HepG2 (cell line): Measurements from ENCODE around the gene AK6.

ENCODE experiments used
- CEBPB ChIP-seq: IDR thresholded peaks from 2 replicates; pipeline ENCODE4 v1.6.1; 2011; ENCODE audit warnings: low read depth, low read length, improper control_type of control experiment, borderline replicate concordance
- CTCF ChIP-seq: sonication (generic); formaldehyde crosslinking; IDR thresholded peaks from 2 replicates; pipeline ENCODE4 v1.5.0; 2020; ENCODE audit warnings: mild to moderate bottlenecking, missing genetic modification reagents, moderate library complexity
- EP300 ChIP-seq, 3 experiments: sonication (generic) in 1 of 3; formaldehyde crosslinking in 1 of 3; IDR thresholded peaks; 2 replicates each; pipeline versions ENCODE4 v1.5.1 to v1.6.1; 2011 to 2020; ENCODE audit warnings: low read depth in 2 of 3, low read length in 2 of 3, borderline replicate concordance in 1 of 3, improper control_type of control experiment in 1 of 3, mild to moderate bottlenecking in 1 of 3, missing genetic modification reagents in 1 of 3, moderate library complexity in 1 of 3
- HDAC6 ChIP-seq: fragments of 200-600 bp; sonication (generic); IDR thresholded peaks from 2 replicates; pipeline ENCODE4 v1.7.0; 2017; ENCODE audit warnings: mild to moderate bottlenecking, antibody characterized with exemption, low read length, low read depth
- JUNB ChIP-seq: sonication (generic); formaldehyde crosslinking; IDR thresholded peaks from 2 replicates; pipeline ENCODE4 v1.8.0; 2022; ENCODE audit warnings: missing genetic modification reagents, mild to moderate bottlenecking, borderline replicate concordance
- THAP7 ChIP-seq: sonication (generic); formaldehyde crosslinking; IDR thresholded peaks from 2 replicates; pipeline ENCODE4 v1.8.1; 2023; ENCODE audit warnings: mild to moderate bottlenecking, missing genetic modification reagents
- ZBTB7A ChIP-seq: sonication (generic); formaldehyde crosslinking; IDR thresholded peaks from 2 replicates; pipeline ENCODE4 v1.8.0; 2022; ENCODE audit warnings: mild to moderate bottlenecking, missing genetic modification reagents
- ZNF343 ChIP-seq: sonication (generic); formaldehyde crosslinking; IDR thresholded peaks from 2 replicates; pipeline ENCODE4 v1.4.0; 2020; ENCODE audit warnings: mild to moderate bottlenecking, missing genetic modification reagents
- TF ChIP-seq, protein P1 (sequence below): sonication (generic); formaldehyde crosslinking; IDR thresholded peaks from 2 replicates; pipeline ENCODE4 v1.5.0; 2020; ENCODE audit warnings: missing genetic modification reagents

DNA sequence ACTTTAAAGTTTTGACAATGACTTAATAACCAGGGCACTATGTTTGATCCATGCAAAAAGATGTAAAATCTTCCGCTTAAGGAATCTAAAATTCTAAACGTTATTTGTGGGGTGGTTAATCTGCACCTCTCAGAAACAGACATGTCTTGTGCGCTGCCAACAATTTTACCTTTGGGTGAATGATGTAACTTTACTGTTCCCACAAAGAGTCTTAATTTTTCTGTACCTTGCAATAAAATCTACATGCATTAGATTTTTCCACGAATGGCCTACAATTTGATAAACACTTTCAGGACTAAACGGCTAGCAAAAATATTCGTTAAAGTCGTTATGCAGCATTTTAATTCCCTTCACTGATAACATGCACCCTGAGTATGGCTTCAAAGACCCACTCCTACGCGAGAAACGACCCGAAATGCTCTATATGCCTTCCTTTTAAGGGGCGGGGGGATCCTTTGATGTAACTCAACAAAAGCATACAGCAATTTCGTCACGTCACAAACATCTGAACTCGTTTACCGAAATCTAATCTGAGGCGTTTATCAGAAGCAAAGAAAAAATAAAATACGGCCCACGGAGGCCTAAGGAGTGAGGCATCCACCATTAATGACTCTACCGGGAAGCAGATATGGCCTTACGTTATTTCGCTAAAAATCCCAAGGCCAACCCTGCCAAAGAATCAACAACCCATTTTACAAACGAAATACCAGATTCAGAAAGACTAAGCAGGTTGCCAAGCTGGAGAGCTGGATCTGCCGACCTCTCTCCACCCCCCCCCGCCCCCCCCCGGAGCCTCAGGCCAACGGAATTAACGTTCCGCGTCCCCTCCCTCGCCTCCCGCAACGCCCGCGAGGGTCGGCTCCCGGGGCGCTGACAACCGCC, 621 bp downstream of the AK6 start:
- no peak for TF ChIP-seq JUNB (CRISPR knock-in tag)
- no peak for TF ChIP-seq EP300 (IDR thresholded peaks at IDR 0.05; ENCODE audit: low read depth in 2 of 2, low read length in 2 of 2)
- TF ChIP-seq EP300 (CRISPR knock-in tag; IDR thresholded peaks at IDR 0.05; ENCODE audit: borderline replicate concordance), result no peak
- TF ChIP-seq CTCF (CRISPR knock-in tag), result no peak
- TF ChIP-seq, protein P1, sequence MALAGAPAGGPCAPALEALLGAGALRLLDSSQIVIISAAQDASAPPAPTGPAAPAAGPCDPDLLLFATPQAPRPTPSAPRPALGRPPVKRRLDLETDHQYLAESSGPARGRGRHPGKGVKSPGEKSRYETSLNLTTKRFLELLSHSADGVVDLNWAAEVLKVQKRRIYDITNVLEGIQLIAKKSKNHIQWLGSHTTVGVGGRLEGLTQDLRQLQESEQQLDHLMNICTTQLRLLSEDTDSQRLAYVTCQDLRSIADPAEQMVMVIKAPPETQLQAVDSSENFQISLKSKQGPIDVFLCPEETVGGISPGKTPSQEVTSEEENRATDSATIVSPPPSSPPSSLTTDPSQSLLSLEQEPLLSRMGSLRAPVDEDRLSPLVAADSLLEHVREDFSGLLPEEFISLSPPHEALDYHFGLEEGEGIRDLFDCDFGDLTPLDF (CRISPR knock-in tag), result no peak
- no peak for TF ChIP-seq HDAC6
- no peak for TF ChIP-seq ZBTB7A (CRISPR knock-in tag)
- TF ChIP-seq ZNF343 (CRISPR knock-in tag), result no peak
- TF ChIP-seq CEBPB, result no peak
- no peak for TF ChIP-seq THAP7 (CRISPR knock-in tag)
